Thyroid gland (tissue), 4 donors: ENCODE measurements around the gene MRPS27.

Experiments
- POLR2A ChIP-seq, 2 donors: fragments of 450-650 bp; IDR thresholded peaks; one replicate each; pipeline ENCODE4 v1.6.1; 2017; ENCODE audit warnings: antibody characterized with exemption in 2 of 2, mild to moderate bottlenecking in 2 of 2, moderate library complexity in 1 of 2
- TF ChIP-seq, protein P1 (sequence below), 6 experiments: fragments of 200-600 bp in 3 of 6; fragments of 450-650 bp in 3 of 6; sonication (generic) in 3 of 6; IDR thresholded peaks; one replicate each; pipeline ENCODE4 v1.5.1; 2016 to 2019; ENCODE audit warnings: antibody characterized with exemption in 6 of 6, mild to moderate bottlenecking in 2 of 6, inconsistent platforms in 1 of 6, moderate library complexity in 1 of 6

DNA sequence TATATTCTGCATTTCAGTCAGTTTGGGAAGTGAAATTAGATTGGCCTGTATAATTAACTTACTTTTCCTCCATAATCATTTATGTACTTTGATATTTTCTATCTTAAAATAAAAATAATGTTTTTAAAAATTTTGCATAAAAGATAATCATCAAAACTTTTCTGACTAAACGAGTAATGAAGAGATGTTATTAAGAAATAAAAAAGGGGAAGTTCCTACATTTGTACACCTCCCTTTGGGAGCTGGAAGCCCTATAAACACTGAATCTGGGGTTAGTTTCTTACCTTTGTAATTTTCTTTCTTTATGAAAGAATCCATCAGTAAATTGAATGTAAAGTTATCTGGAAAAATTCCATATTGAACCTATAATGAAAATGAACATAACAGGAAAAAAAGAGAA is 86.2 kb downstream of the MRPS27 start:
- TF ChIP-seq, protein P1, sequence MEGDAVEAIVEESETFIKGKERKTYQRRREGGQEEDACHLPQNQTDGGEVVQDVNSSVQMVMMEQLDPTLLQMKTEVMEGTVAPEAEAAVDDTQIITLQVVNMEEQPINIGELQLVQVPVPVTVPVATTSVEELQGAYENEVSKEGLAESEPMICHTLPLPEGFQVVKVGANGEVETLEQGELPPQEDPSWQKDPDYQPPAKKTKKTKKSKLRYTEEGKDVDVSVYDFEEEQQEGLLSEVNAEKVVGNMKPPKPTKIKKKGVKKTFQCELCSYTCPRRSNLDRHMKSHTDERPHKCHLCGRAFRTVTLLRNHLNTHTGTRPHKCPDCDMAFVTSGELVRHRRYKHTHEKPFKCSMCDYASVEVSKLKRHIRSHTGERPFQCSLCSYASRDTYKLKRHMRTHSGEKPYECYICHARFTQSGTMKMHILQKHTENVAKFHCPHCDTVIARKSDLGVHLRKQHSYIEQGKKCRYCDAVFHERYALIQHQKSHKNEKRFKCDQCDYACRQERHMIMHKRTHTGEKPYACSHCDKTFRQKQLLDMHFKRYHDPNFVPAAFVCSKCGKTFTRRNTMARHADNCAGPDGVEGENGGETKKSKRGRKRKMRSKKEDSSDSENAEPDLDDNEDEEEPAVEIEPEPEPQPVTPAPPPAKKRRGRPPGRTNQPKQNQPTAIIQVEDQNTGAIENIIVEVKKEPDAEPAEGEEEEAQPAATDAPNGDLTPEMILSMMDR (IDR thresholded peaks at IDR 0.05): no peak
- TF ChIP-seq POLR2A (IDR thresholded peaks at IDR 0.05): no peak
